ENCODE measurements around the gene IDH3A. TPM values are rescaled to one million over a fixed set of nuclear protein-coding genes. Genes with fewer than 3 reads are reported as not detected.
A peak's percentile ranks its signal among the peaks of the same experiment; 100 is the strongest.

Gene IDH3A
- total RNA-seq, 1 donor from 2014 or later = 41.6 TPM

DNA sequence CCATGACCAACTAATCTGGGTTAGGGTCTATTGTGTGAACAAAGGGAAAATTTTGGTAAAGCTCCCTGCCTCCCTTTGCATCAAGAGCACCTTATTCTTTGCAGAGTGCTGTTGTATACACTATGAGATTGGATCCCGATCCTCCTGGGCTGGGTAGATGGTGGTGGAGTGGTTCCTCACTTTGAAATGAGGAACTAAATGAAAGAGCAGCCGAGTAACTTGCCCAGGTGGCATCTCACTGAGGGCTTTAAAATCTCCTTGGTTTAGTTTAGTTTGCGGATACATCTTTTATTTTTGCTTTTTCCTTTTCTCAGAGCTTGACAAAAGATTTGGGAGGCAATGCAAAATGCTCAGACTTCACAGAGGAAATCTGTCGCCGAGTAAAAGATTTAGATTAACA is 19.4 kb downstream of the IDH3A start:
- no peak for DNase-seq

DNA sequence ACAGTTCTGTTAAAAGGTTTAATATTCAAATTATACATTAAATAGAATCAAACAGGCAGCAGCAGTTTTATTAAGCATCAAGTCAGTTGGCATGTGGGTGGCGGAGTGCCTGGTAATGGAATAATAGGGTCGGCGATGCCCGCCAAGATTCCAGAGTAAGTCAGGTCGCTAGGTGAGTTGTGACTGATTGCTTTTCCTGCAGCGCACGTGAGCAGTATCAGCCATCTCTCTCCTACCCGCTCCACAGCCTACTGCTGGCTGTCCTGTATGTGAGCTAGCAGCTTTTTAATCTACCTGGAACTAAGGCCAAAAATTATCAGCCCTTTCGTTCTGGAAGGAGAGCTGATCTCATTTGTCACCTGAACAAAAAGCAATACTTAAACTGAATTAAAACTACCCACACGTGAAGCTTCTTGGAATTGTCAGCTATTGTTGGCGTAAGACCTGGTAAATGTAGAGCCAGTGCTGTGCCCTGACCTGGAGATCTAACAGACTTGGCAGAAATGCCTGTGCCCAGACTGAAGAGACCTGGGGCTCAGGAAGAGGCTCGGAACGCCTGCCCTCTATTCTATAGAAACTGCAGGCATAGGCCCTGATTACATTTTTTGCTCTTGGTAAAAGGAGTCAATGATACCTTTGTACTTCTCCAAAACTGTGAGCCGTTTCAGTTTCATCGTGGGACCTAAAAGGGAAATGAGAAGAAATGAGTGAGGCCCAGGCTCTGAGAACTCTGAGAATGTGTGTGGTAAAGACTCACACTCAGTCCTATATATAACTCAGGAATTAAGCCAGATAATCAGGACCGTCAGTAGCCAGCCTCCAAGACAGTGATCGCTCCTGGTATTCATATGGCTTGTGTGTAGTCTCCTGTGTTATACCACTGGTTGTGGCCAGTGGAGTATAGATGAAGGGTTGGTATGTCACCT is 21.9 kb downstream of the IDH3A start:
- DNase-seq = no peak

DNA sequence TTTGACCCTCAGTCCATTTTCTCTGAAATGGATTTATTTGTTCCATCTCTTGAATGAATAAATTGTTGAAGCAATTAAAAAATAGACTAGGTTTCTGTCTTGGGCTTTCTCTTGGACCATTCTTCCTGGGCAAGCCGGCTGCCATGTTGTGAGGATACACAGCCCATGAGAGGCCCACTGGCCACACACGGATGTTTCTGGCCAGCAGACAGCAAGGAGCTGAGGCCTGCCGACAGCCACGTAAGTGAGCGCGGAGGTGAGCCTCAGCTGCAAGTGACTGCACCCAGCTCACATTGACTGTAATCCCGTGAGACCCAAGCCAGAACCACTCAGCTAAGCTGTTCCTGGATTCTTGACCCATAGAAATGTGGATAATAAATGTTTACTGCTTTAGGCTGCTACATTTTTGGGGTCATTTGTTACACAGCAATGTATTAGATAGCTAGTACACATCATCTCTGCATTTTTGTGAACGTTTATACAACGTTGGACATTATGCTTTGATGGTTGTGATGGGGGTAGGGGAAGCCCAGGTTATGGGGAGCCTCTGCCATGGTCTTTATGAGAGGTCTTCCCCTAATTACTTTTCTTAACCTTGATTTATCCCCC is 22.8 kb downstream of the IDH3A start:
- no peak for DNase-seq

DNA sequence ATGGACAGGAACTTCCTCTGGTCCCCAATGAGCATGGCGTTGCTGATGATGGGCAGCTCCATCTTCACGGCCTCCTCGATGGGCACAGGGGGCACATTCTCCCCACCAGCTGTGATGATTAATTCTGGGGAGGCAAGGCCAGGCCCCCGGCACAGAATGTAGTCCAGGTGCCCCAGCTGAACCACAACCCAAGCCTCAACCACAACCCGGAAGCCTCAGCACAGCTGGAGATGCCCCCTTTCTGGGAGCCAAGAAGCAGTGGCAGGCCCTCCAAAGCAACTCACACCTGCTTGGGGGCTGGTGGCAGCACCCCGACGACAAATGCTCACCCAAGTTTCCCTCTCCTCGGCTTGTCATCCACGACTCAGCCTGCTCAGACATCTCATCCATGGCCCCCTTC is 25.2 kb downstream of the IDH3A start:
- DNase-seq = no peak

DNA sequence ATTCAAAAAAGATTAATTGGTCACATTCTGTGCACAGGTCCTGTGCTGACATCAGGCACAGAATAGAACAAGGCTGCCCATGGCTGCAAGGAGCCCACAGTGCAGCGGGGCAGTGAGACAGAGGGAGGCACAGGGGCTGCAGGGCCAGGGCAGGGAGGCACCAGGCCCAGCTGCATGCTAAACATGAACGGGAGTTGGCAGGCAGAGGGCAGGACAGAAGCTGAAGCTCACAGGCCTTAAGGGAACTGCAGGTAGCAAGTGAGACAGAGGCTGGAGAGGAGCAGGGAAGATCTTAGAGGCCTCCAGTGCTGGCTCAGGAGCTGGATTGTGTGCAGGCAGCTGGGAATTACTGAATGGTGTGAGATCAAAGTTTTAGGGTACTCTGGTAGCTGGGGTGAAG is 26.2 kb downstream of the IDH3A start:
- DNase-seq = no peak

DNA sequence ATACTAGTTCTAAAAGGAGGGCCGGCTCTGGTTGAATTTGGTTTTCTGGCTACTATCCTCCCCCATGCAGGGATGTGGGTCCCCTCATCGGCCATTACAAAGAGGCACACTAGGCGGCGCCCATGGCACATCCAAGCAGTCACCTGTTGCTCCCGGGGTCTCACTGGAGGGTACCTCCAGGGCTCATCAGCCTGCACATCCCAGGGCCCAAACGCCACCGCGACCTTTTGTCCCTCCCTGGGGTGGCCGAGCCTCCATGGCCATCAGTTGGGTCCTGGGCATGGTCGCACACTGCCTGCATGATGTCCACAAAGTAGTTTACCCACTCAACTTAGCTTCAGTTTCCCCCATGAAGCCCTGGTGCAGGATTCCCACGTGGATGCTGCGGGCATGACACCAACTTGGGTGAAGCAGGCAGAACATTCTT is 28.3 kb downstream of the IDH3A start:
- DNase-seq = no peak

DNA sequence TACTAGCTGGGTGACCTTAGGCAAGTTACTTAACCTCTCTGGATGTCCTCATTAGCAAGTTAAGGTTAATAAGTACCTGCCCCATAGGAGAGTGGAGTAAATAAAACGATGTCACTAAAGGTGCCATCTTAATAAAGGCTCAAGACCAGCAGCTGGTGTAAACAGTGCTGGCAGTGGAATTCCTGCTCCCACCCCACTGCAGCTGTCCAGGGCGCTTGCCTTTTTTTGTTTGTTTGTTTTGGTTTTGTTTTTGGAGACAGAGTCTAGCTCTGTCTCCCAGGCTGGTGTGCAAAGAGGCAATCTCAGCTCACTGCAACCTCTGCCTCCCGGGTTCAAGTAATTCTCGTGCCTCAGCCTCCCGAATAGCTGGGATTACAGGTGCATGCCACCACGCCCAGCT is 28.9 kb downstream of the IDH3A start:
- DNase-seq = no peak

DNA sequence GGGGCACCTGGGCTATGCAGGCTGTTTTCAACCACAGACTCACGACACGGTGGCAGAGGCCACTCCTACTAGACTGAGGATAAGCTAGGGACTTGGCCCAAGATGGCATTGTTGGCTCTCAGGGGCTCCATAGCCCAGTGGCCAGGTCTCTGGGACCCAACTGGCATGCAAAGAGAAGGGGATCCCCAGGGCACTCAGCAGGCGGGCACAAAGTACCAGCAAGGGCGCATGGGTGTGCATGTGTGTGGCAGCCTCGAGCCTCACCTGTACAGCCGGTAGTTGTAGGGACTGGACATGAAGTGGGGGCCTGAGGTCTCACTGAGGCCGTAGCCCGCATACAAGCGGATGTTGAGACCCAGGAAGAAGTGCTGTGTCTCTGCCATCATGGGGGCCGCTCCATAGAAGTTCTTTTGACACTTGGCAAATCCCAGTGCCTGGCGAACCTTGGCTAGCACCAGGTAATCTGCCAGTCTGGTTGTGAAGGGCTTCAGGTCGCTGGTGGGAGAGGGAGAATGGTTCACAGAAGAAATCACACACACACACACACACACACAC is 30.2 kb downstream of the IDH3A start:
- no peak for DNase-seq

DNA sequence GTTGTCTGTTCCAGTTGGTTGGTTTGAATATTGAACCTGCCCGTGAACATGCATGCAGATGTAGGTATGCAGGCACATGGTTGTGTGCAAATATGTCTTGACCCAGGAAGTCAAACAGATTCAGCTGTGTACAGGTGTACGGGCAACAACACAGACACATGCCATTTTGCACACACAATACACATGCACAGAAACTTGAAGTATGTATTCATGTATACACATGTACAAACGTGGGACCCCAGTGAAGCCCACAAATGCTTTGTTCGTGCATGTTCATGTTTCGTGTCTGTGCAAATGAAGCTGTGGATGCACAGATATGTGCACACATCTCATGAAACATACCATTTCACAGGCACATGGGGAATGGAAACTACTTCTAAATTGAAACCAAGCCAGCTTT is 30.7 kb downstream of the IDH3A start:
- DNase-seq = no peak

DNA sequence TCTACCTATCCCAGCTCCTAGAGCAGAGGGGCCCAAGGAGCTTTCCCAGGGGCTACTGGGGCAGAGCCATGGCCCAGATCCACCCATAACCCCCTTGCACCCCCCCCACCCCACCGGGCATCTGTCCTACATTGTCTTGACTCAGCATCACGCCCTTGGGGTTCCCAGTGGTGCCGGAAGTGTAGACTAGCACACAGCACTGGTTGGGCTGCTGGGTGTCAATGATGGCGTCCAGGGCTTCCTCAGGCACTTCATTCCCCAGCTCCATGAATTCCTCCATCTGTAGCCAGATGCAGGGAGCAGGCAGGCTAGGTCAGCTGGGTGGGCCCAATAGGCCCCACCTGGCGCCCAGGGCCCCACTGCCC is 33.2 kb downstream of the IDH3A start:
- no peak for DNase-seq

DNA sequence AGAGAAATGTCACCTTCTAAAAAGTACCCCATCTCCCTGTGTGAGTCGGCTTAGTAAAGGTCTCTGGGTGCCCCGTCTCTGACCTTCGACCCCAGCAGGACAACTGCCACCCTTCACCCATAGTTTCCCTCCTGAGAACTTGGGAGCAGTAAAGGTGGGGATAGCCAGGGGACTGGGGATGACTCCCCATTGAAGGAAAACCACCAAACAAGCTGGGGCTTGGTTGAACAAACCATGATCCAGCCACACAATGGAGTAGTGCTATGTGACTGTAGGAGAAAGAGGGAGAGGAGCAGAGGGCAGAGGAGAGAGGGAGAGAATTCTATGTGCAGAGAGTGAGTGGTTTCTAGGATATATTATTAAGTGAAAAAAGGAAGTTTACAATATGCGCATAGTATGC is 33.7 kb downstream of the IDH3A start:
- no peak for DNase-seq

DNA sequence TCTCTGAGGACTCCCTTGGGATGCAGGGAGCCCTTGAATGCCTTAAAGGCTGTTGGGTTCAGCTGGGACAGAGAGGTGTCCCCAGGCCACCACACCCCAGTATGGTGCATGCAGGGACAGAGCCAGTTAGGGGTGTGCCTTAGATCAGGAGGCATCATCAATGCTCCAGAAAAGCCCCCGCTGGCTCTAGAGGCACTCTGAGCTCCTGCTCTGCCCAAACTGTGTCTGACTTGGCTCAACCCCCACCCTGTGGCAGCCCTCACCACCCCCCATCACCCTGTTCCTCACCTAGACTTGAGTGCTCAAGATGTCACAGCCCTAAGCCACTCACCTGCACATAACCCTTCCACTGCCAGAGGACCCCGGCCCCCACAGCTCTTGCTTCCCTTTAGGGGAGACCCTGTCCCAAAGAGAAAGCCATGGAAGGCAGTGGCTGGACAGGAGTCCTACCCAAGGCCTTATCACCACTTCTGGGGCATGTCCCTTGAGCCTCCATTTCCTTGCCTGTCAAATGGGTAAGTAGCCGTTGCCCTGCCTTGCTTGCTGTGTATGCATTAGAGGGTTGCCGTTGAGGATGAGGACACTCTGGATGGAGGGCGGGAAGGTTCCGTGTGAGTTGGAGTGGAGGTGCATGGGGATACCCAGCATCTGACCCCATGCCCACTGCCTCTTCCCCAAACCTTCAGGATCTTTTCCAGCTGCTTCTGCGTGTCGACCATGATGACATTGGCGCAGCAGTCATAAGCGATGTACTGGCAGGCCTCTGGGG is 43.8 kb downstream of the IDH3A start:
- DNase-seq = no peak

DNA sequence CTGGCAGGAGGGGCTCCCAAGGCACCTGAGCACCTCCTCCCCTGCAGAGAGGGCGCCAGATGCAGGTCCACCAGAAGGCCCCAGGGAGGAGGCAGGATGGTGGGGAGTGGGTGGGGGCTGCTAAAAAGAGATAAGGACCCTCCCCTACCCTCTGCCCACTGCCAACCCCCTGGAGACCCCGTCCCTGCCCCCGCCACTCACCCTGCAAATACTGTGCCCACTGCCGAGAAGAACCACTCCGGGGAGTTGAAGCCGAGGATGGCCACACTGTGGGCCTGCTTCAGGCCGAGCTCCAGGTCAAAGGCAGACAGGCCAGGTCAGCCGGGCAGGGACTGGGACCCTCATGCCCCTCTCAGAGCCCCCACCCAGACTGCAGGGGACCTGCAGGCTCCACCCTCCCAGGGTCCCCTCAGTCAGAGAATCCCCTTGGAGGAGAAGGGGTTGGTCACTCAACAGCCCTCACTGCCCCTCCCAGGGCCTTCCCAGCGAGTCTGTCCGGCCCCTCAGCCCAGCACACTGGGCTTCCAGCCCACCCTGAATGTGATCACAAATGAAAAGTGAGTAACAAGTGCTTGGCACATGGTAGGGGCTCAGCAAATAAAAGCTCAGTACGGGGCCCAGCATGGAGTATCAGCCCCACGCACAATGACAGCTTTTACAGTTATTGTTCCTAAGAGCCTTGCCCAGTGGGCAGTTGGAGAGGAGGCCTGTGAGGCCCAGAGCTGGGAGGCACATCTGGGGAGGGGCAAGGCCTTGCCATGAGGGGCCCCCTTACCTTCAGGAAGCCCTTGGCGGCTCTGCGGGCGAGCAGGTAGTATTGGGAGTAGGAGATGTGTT is 44.8 kb downstream of the IDH3A start:
- DNase-seq = no peak

DNA sequence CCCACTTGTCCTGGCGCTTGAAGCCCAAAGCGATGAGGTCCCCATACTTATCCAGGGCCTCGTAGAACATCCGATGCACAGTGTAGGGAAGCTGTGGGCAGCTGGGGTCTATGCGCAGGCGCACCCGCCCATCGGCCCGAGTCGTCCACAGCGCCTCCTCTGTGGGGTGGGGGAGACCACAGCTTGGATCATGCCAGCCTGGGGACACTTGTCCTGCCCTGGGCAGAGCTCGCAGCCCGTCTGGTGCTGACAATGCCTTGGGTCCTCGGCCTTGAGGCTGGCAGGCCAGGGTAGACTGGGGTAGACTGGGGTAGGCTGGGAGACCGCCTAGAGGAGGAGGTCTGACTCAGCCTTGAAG is 45.4 kb downstream of the IDH3A start:
- no peak for DNase-seq

DNA sequence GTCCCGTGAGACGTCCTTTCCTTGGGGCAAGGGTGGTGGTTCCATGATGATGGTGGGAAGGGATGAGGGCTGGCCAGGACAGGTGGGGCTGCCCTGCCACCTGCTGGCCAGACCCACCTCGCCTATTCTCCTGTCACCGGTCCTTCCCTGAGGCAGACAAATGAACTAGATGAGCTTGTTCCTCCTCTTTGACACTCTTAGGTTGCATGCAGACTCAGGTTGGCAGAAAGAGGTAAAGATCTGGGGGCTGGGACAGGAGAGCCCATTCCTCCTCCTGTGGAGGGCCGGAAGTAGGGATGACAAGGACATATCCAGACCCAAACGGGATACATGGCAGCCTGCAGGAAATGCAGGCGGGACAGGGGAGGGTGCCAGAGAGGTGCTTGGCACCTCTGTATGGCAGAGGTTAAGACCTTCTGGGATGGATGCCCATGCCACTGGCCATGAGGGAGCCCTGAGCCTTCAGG is 46.6 kb downstream of the IDH3A start:
- no peak for DNase-seq

DNA sequence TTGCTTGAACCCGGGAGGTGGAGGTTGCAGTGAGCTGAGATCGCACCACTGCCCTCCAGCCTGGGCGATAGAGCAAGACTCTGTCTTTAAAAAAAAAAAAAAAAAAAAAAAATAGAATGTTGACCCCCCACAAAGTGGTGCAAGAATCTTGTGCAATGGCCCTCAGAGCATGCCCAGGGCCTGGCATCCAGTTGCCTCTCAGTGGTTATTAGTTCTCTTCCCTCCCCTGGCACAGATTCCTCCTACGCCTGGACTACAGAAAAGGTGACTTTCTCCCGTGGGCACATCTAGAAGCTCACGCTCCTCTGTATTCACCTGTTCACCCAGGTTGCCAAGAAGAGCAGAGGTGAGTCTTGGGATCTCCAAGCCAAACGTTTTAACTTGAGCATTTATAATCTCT is 48.5 kb downstream of the IDH3A start:
- no peak for DNase-seq

DNA sequence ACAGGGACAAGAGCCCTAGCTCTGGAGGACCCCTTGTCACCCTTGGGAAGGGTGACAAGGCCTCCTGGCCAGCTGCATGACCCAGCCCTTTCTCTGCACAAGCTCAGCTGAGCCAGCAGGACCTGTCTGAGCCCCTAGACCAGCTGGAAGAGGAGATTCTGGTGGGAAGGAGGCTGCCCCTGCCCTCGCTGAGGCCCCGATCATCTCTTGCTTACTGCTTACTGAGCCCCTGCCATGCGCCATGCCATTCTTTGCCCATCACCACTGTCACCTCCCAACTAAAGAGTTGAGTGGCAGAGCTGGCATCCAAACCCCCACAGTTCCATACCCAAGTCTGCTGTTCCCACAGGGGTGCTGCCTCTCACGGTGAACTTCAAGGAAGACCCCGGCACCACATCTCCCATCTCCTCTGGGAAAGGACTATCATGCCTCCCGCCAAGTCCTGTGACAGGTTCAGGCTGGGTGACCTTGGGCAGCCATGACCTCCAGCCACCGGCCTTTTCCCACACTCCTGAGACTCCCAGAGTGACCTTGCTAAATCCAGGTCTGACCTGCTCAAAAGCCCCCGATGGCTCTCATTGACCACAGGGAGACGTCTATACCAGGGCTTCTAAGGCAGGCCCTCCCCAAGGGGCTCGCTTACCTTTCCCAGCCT is 51.2 kb downstream of the IDH3A start:
- no peak for DNase-seq

DNA sequence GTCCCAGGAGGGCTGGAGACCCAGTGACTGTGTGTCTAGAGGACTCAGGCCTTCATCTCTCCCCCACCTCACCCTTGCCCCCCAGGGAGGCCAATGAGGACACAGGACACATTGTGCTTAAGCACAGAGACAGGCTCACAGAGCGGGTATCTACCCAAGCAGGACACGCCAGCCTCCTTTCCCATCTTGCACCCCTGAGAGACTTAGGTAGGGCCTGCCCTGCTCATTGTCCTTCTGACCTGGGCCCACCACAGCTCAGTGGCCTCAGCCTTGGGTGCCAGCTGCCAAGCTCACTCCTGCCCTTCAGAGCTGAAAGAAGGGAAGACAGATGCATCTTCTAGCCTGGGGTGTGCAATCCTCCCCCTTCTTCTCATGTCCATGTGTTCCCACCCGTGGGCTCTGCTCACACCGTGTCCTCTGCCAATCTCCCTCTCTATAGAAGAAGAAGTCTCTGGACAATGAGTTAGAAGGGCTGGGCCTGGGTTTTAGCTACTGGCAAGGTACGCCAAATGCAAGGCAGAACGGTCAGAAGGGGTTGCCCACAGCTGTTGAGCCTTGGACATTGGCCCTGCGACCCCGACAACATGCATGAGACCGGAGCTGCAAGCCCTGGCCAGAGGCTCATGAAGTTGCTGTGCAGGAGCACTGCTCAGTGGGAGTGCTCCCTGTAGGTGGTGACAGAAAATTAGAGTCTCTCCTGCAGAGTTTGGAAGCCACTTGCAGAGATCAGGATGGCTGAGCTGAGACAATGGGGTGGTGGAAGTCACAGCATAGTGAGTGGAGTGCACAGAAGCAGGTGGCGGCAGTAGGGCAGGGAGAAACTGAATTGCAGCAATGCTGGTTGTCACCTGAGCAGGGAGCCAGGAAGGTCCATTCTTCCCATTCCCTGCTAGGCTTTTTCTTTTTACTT is 52.4 kb downstream of the IDH3A start:
- no peak for DNase-seq

DNA sequence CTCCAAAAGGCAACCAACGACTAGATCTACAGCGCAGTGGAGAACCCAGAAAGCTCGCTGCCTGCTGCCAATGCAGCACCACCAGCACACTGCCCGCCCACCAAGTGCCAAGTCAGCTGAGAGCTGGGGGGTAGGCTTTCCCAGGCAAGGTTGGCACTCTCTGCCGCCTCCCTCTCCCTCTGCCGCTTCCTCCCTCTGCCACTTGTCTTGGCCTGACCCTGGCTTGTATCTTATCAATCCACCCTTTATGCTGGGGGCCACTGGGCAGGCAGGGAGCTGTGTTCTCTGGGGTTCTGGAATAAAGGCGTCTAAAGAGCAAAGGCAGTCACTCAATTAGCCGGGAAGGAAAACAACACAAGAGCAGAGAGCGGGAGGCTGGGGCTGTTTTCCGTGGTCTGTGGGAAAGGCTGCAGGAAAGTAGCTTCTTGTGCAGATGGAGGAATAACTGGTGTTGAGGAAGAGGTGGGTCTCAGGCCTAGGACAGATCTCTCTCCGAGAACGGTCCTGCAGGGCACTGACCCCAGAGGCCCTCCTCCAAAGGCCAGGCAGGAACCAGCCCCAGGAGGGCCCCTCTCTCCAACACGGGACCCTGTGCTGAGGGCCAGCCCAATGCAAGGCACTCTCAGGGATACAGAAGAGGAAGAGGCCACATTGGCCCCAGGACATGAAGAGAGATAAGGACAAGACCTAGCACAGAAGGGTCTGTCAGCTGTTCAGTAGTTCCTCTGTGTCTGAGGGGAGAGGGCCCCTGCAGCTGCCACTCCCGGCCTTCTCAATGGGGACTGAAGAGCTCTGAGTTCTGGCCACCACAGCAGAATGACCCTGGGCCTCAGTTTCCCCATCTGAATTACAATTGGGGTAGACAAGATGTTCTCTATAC is 54.4 kb downstream of the IDH3A start:
- DNase-seq = peak; percentile 52
